Activated CD8-positive, alpha-beta memory T cell treated with anti-CD3 and anti-CD28 coated beads, Interleukin-2, amount 50 U/mL, for 24 hours (primary cell): ENCODE results near the gene CLDN1.

ENCODE experiments used
- DNase-seq: peaks from one replicate; pipeline ENCODE4 v3.0.0-alpha.2; 2020; ENCODE audit errors: extremely low read depth

The CLDN1 gene

GRCh38 chr3:190330936-190331734 lies 8.9 kb upstream of the CLDN1 start:
- DNase-seq = no peak

- no peak for DNase-seq
These were observed 4.7 kb upstream of the CLDN1 start for GRCh38 chr3:190326930-190327329.

- DNase-seq = no peak
These were observed 4.1 kb upstream of the CLDN1 start for GRCh38 chr3:190326361-190326760.

GRCh38 chr3:190325923-190326322 lies 3.7 kb upstream of the CLDN1 start:
- no peak for DNase-seq

- DNase-seq = no peak
These were observed 990 bp upstream of the CLDN1 start for GRCh38 chr3:190323246-190323626.

GRCh38 chr3:190322604-190323245 lies 479 bp upstream of the CLDN1 start:
- DNase-seq = no peak

- DNase-seq = no peak
These were observed 1.5 kb downstream of the CLDN1 start for GRCh38 chr3:190320594-190321362.

GRCh38 chr3:190319660-190320059 lies 2.6 kb downstream of the CLDN1 start:
- no peak for DNase-seq

GRCh38 chr3:190318666-190319065 lies 3.6 kb downstream of the CLDN1 start:
- DNase-seq = no peak

GRCh38 chr3:190314741-190315140 lies 7.5 kb downstream of the CLDN1 start:
- no peak for DNase-seq

GRCh38 chr3:190309414-190309813 lies 12.8 kb downstream of the CLDN1 start:
- no peak for DNase-seq

GRCh38 chr3:190308154-190308553 lies 14.1 kb downstream of the CLDN1 start:
- DNase-seq = no peak

GRCh38 chr3:190307164-190307545 lies 15.1 kb downstream of the CLDN1 start:
- no peak for DNase-seq

GRCh38 chr3:190306513-190307163 lies 15.6 kb downstream of the CLDN1 start:
- no peak for DNase-seq

- no peak for DNase-seq
These were observed 16.2 kb downstream of the CLDN1 start for GRCh38 chr3:190306026-190306425.

GRCh38 chr3:190305406-190305805 lies 16.8 kb downstream of the CLDN1 start:
- no peak for DNase-seq

- no peak for DNase-seq
These were observed 18.4 kb downstream of the CLDN1 start for GRCh38 chr3:190303884-190304283.

GRCh38 chr3:190302212-190302867 lies 19.9 kb downstream of the CLDN1 start:
- no peak for DNase-seq

- DNase-seq = no peak
These were observed 20.7 kb downstream of the CLDN1 start for GRCh38 chr3:190301591-190301990.

GRCh38 chr3:190299969-190300368 lies 22.3 kb downstream of the CLDN1 start:
- DNase-seq = no peak

- no peak for DNase-seq
These were observed 28.2 kb downstream of the CLDN1 start for GRCh38 chr3:190294030-190294429.

GRCh38 chr3:190293621-190294020 lies 28.6 kb downstream of the CLDN1 start:
- DNase-seq = no peak
